Body of pancreas (tissue), 4 donors: ENCODE measurements around the gene ATP4B. TPM values are rescaled to one million over a fixed set of nuclear protein-coding genes. Genes with fewer than 3 reads are reported as not detected.

Experiments used
- ATAC-seq: fragments of 150-250 bp; one replicate; pipeline ENCODE4 v1.9.1; 2016
- DNase-seq, 4 donors: peaks; one replicate each; pipeline ENCODE4 v3.0.0-alpha.2; 2019
- H3K27ac ChIP-seq, 4 donors: fragments of 200-600 bp; sonication (generic); 1 replicate in 3 of 4; 2 replicates in 1 of 4; pipeline versions ENCODE4 v1.5.1 to v1.6.1; 2016 to 2019; ENCODE audit warnings: mild to moderate bottlenecking in 1 of 4, mixed read lengths in 1 of 4, moderate library complexity in 1 of 4
- H3K27me3 ChIP-seq, 2 donors: fragments of 200-600 bp; sonication (generic); one replicate each; pipeline ENCODE4 v1.6.0; 2016; ENCODE audit warnings: mild to moderate bottlenecking in 1 of 2
- H3K36me3 ChIP-seq, 2 donors: fragments of 200-600 bp; sonication (generic); replicated peaks in 1 of 2; 2 replicates each; pipeline ENCODE4 v1.5.1; 2016; ENCODE audit warnings: low read depth in 2 of 2; ENCODE audit not compliant: insufficient read depth in 1 of 2
- H3K4me1 ChIP-seq: fragments of 200-600 bp; sonication (generic); one replicate; pipeline ENCODE4 v1.6.0; 2016
- H3K4me3 ChIP-seq, 2 donors: fragments of 200-600 bp; sonication (generic); 1 replicate in 1 of 2; 2 replicates in 1 of 2; pipeline ENCODE4 v1.5.1; 2016 to 2019
- H3K9me3 ChIP-seq, 3 donors: fragments of 200-600 bp; sonication (generic); 1 replicate in 2 of 3; 2 replicates in 1 of 3; pipeline ENCODE4 v1.5.1; 2016
- POLR2A ChIP-seq, 3 donors: fragments of 450-650 bp; IDR thresholded peaks; one replicate each; pipeline ENCODE4 v1.6.1; 2016; ENCODE audit warnings: antibody characterized with exemption in 3 of 3, mild to moderate bottlenecking in 2 of 3
- WGBS, 2 donors: methylation state at CpG; one replicate each; pipeline ENCODE4 v1.1.5; 2017; 5-methylcytosine and 5-hydroxymethylcytosine counted together
- intact Hi-C: fragments of 100-400 bp; cut with DNase I; formaldehyde crosslinking; loops from one replicate; pipeline ENCODE4 v1.15.1; 2023
- total RNA-seq, 2 donors: library from RNA; depleted of rRNA; stranded (reverse); fragments of >200 nt; gene quantifications; one replicate each; pipeline ENCODE4 v1.1.0, GENCODE V29; 2016
- TF ChIP-seq, protein P1 (sequence below), 7 experiments: fragments of 450-650 bp in 4 of 7; fragments of 200-600 bp in 3 of 7; sonication (generic) in 3 of 7; IDR thresholded peaks; one replicate each; pipeline ENCODE4 v1.5.1; 2016 to 2019; ENCODE audit warnings: antibody characterized with exemption in 7 of 7

ATP4B gene
- total RNA-seq, 2 donors from 2014 or later, result not detected

DNA sequence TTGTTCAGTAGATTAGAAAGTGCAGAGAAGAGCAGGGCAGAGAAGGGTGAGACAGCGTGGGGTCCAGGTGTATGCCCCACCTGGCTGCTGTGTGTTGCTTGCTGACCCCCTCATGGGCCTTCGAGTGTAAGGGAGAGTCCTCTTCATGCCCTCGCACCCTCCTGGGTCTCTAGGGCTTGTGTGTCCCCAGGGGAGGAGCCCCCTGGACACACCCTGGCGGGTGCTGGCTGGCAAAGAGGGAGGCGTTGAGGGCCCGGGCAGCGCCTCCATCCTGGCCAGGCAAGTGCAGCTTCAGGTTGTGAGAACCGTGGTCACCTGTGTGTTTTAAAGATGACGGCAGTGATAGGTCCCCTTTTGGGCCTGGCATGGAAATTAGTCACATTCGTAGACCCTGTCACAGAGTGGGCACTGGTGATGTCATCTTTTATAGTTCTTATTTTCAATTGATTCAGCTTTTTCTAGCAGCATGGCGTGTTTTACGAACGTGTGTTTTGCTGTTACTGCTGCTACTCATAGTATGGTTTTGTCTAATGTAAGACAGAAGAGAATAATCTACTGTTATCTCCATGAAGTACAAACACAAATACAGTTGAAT, 54.8 kb downstream of the ATP4B start:
- no peaks in the 10 kb centered on the region for H3K4me1 ChIP-seq
- 77 to 79% methylated on average over 12 to 13 of the region's 13 CpGs for WGBS, 2 donors
- H3K4me3 ChIP-seq, result no peak overlapping the region
- no peaks in the 10 kb centered on the region for H3K9me3 ChIP-seq
- no peak overlapping the region for H3K27ac ChIP-seq
- intact Hi-C loops, result no loop called here
- no peaks in the 10 kb centered on the region for H3K36me3 ChIP-seq
- no peak for DNase-seq
- TF ChIP-seq POLR2A (IDR thresholded peaks at IDR 0.05), result no peak
- TF ChIP-seq, protein P1, sequence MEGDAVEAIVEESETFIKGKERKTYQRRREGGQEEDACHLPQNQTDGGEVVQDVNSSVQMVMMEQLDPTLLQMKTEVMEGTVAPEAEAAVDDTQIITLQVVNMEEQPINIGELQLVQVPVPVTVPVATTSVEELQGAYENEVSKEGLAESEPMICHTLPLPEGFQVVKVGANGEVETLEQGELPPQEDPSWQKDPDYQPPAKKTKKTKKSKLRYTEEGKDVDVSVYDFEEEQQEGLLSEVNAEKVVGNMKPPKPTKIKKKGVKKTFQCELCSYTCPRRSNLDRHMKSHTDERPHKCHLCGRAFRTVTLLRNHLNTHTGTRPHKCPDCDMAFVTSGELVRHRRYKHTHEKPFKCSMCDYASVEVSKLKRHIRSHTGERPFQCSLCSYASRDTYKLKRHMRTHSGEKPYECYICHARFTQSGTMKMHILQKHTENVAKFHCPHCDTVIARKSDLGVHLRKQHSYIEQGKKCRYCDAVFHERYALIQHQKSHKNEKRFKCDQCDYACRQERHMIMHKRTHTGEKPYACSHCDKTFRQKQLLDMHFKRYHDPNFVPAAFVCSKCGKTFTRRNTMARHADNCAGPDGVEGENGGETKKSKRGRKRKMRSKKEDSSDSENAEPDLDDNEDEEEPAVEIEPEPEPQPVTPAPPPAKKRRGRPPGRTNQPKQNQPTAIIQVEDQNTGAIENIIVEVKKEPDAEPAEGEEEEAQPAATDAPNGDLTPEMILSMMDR (IDR thresholded peaks at IDR 0.05), result no peak
- ATAC-seq, result no peak
- no peaks in the 10 kb centered on the region for H3K27me3 ChIP-seq

DNA sequence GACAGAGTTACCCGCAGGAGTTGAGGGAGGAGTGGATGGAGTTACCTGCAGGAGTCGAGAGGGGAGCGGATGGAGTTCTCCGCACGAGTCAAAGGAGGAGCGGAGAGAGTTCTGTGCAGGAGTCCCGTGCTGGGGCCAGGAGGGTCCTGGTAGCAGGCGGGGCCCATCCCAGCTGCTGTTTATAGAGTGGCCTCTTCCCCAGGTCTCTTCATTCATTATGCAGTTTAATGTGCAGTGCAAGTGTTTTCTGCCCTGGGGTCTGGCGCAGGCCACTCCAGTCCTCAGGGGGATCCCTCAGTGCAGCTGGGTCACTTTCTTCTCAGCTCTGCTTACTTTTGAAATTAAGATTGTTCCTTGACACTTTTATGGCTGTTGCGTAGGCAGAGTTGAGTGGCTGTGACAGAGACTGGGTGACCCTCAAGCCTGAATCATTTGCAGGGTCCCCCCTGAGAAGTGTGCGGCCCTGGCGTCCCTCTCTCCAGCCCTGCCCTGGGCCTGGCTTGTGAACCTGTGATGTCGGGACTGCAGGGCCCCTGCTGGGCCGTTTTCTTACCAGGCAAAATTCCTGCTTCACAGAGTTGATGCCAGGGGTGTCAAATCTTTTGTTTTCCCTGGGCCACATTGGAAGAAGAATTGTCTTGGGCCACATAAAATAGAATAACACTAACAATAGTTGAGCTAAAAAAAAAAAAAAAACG, 55.6 kb downstream of the ATP4B start:
- no peaks in the 10 kb centered on the region for H3K4me1 ChIP-seq
- H3K36me3 ChIP-seq, result no peaks in the 10 kb centered on the region
- DNase-seq (no peak), ATAC-seq (no peak)
- no peak overlapping the region for H3K27ac ChIP-seq
- 90 to 92% methylated on average over 15 of the region's 15 CpGs for WGBS, 2 donors
- intact Hi-C loops, result no loop called here
- H3K4me3 ChIP-seq, result no peak overlapping the region
- TF ChIP-seq POLR2A (IDR thresholded peaks at IDR 0.05), result no peak
- TF ChIP-seq, protein P1 (IDR thresholded peaks at IDR 0.05), result no peak
- H3K27me3 ChIP-seq, result no peaks in the 10 kb centered on the region
- H3K9me3 ChIP-seq, result no peaks in the 10 kb centered on the region

DNA sequence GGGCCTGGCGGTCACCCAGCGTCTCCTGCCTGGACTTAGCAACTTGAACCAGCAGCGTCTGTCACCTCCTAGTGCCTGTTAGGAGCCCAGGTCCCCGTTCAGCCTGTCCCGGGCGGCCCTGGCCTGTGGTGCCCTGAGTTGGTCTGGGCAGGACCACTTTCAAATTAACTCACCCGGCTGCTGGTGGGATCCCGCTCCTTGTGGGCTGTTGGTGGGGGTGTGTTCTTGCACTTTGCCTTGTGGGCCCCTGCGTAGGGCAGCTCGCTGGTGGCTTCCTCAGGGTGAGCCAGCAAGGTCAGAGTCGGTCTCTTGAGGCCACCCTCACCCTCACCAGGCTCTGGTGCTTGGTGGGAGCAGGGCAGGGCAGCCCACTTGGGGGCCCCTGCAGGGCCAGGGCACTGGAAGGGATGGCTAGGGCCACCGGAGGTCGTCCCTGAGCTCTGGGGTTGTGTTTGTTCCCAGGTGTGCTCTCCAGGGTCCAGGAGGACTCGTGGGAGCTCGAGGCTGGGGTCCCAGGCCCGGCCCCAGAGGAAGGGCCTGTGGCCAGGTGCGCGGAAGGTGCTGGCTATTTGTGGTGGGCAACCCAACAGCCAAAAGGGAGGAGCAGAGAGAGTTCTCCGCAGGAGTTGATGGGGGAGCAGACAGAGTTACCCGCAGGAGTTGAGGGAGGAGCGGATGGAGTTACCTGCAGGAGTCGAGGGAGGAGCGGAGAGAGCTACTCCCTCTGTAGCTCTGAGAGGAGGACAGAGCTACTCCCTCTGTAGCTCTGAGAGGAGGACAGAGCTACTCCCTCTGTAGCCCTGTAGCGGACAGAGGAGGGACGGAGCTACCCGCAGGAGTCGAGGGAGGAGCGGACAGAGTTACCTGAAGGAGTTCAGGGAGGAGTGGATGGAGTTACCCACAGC, 56.6 kb downstream of the ATP4B start:
- H3K36me3 ChIP-seq, result no peaks in the 10 kb centered on the region
- intact Hi-C loops, result no loop called here
- no peaks in the 10 kb centered on the region for H3K27me3 ChIP-seq
- no peak overlapping the region for H3K4me3 ChIP-seq
- whole genome bisulfite sequencing, 2 donors, result 90 to 96% methylated on average over 15 to 27 of the region's 28 CpGs
- H3K4me1 ChIP-seq, result no peaks in the 10 kb centered on the region
- TF ChIP-seq, protein P1 (IDR thresholded peaks at IDR 0.05), result no peak
- no peak for TF ChIP-seq POLR2A (IDR thresholded peaks at IDR 0.05)
- no peaks in the 10 kb centered on the region for H3K9me3 ChIP-seq
- no peak for ATAC-seq
- DNase-seq, result no peak
- no peak overlapping the region for H3K27ac ChIP-seq

DNA sequence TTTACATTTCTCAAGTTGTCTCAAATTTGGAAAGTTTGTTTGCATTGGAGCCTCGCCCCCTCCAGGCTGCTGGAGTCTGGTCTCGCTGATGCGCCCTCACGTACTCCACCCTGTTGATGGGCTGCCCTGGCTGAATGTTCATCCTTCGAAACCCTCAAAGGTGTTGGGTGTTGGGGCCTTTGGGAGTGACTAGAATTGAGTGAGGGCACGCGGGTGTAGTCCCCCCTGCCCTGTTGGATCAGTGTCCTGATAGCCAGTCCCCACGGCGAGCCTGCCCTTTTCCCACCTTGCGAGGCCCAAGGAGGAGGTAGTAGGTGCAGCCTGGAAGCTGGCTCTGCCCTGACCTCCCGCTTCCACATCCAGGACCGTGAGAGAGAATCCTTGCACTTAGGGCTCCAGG, 58.6 kb downstream of the ATP4B start:
- H3K27me3 ChIP-seq, result no peaks in the 10 kb centered on the region
- H3K4me3 ChIP-seq, result no peak overlapping the region
- TF ChIP-seq, protein P1 (IDR thresholded peaks at IDR 0.05), result no peak
- no peak for TF ChIP-seq POLR2A (IDR thresholded peaks at IDR 0.05)
- ATAC-seq, result no peak
- peak in 1 of 4 donors; percentile 6 for DNase-seq
- intact Hi-C loops, result no loop called here
- no peaks in the 10 kb centered on the region for H3K9me3 ChIP-seq
- H3K27ac ChIP-seq, result no peak overlapping the region
- no peaks in the 10 kb centered on the region for H3K4me1 ChIP-seq
- WGBS, 2 donors, result 96 to 98% methylated on average over 11 to 12 of the region's 12 CpGs
- no peaks in the 10 kb centered on the region for H3K36me3 ChIP-seq

Other genes with a start within 250 kb of the ATP4B start
- gene ADPRHL1, start 204.7 kb downstream of the ATP4B start, total RNA-seq, result 10 to 100 TPM in 1 of 2 donors, 1 to 10 TPM in 1; 6.0 to 15.8 TPM
- 10 to 100 TPM; 12.2 to 14.5 TPM for gene DCUN1D2, start 167.5 kb downstream of the ATP4B start, total RNA-seq
- 10 to 100 TPM; 16.5 to 22.8 TPM for gene TFDP1, start 73.4 kb downstream of the ATP4B start, total RNA-seq
- not detected for gene GRK1, start 9.0 kb upstream of the ATP4B start, total RNA-seq
- gene TMEM255B, start 101.0 kb upstream of the ATP4B start, total RNA-seq, result 1 to 10 TPM; 1.0 to 4.6 TPM
- gene GAS6, start 205.9 kb upstream of the ATP4B start, total RNA-seq, result 100 to 1,000 TPM in 1 of 2 donors, 10 to 100 TPM in 1; 83.0 to 145 TPM